Endothelial cell of umbilical vein (primary cell): ENCODE data around the gene C16orf78. TPM values are rescaled to one million over a fixed set of nuclear protein-coding genes. Genes with fewer than 3 reads are reported as not detected.

ENCODE experiments used
- BruUV-seq: library from RNA; stranded (reverse); fragments of 400-500 nt; replicated peaks from 2 replicates; lab custom pipeline; 2021; lab: Mats Ljungman, UMichigan
- CTCF ChIA-PET: fragments of 300-600, 350-600 bp; sonication (Branson Sonifier 250); formaldehyde crosslinking; loops from one replicate; lab custom pipeline; 2021; ENCODE audit warnings: antibody characterized with exemption, inconsistent platforms; lab: Charles Lee
- POLR2A ChIA-PET: fragments of 300-600, 350-600 bp; sonication (Branson Sonifier 250); formaldehyde crosslinking; loops from one replicate; lab custom pipeline; 2021; ENCODE audit warnings: antibody characterized with exemption, inconsistent platforms; lab: Charles Lee
- DNase-seq: peaks from one replicate; pipeline ENCODE4 v3.0.0-alpha.2; 2011; ENCODE audit warnings: low read depth, low spot score
- FAIRE-seq: peaks from 2 replicates; lab custom pipeline; 2011; peaks lifted over from hg19 to GRCh38; lab: Jason Lieb, UNC
- H2AFZ ChIP-seq: 2 replicates; pipeline ENCODE4 v1.6.0; 2012; ENCODE audit warnings: low read depth, low read length, control low read depth, inconsistent platforms
- H3K27ac ChIP-seq: 2 replicates; pipeline ENCODE4 v1.5.1; 2011; ENCODE audit warnings: low read depth, mild to moderate bottlenecking, control low read depth, low read length, moderate library complexity; ENCODE audit not compliant: insufficient read depth
- H3K27me3 ChIP-seq, 2 experiments: 2 replicates each; pipeline versions ENCODE4 v1.6.0 to v1.6.1; 2011; ENCODE audit warnings: low read length in 2 of 2, mixed read lengths in 1 of 2; ENCODE audit not compliant: control insufficient read depth in 2 of 2, insufficient read depth in 2 of 2
- H3K36me3 ChIP-seq, 2 experiments: 2 replicates in 1 of 2; 3 replicates in 1 of 2; pipeline ENCODE4 v1.5.1; 2011; ENCODE audit warnings: low read length in 2 of 2, mild to moderate bottlenecking in 1 of 2, moderate library complexity in 1 of 2; ENCODE audit not compliant: control insufficient read depth in 2 of 2, insufficient read depth in 2 of 2; ENCODE audit errors: extremely low read depth in 1 of 2
- H3K4me1 ChIP-seq: 3 replicates; pipeline ENCODE4 v1.5.1; 2011; ENCODE audit warnings: mild to moderate bottlenecking, low read length; ENCODE audit not compliant: control insufficient read depth, insufficient read depth; ENCODE audit errors: extremely low read depth
- H3K4me2 ChIP-seq: 2 replicates; pipeline ENCODE4 v1.6.1; 2011; ENCODE audit warnings: low read length, control low read depth, mixed read lengths; ENCODE audit not compliant: insufficient read depth
- H3K4me3 ChIP-seq, 3 experiments: fragments of 200-600 bp in 1 of 3; sonication (generic), shearing (Covaris generic) in 1 of 3; replicated peaks in 1 of 3; 2 replicates each; pipeline ENCODE4 v1.5.1; 2011 to 2016; ENCODE audit warnings: control low read depth in 3 of 3, low read length in 3 of 3, mild to moderate bottlenecking in 2 of 3, inconsistent platforms in 1 of 3, low read depth in 1 of 3, moderate library complexity in 1 of 3; ENCODE audit not compliant: insufficient read depth in 1 of 3
- H3K79me2 ChIP-seq: 2 replicates; pipeline ENCODE4 v1.6.0; 2012; ENCODE audit warnings: low read length, inconsistent platforms; ENCODE audit not compliant: control insufficient read depth, insufficient read depth
- H3K9ac ChIP-seq: replicated peaks from 2 replicates; pipeline ENCODE3; 2011; ENCODE audit warnings: low read length, control low read depth; ENCODE audit not compliant: insufficient read depth; ENCODE audit errors: extremely low read depth
- H3K9me1 ChIP-seq: replicated peaks from 3 replicates; pipeline ENCODE4 v1.6.0; 2011; ENCODE audit warnings: mild to moderate bottlenecking, low read length; ENCODE audit not compliant: control insufficient read depth, insufficient read depth; ENCODE audit errors: extremely low read depth
- H3K9me3 ChIP-seq: replicated peaks from 2 replicates; pipeline ENCODE4 v1.5.1; 2012; ENCODE audit warnings: low read length, inconsistent platforms; ENCODE audit not compliant: control insufficient read depth, insufficient read depth
- H4K20me1 ChIP-seq: replicated peaks from 2 replicates; pipeline ENCODE3; 2011; ENCODE audit warnings: mild to moderate bottlenecking, low read length; ENCODE audit not compliant: control insufficient read depth, insufficient read depth; ENCODE audit errors: extremely low read depth
- EZH2 ChIP-seq: IDR thresholded peaks from 2 replicates; pipeline ENCODE4 v1.6.1; 2012; ENCODE audit warnings: borderline replicate concordance, low read depth, mild to moderate bottlenecking, moderate library complexity, low read length, inconsistent platforms; ENCODE audit not compliant: severe bottlenecking
- FOS ChIP-seq: IDR thresholded peaks from 2 replicates; pipeline ENCODE4 v1.6.1; 2011; ENCODE audit warnings: mild to moderate bottlenecking, low read length, moderate library complexity, borderline replicate concordance; ENCODE audit not compliant: insufficient read depth
- GATA2 ChIP-seq: IDR thresholded peaks from 2 replicates; pipeline ENCODE4 v1.7.0; 2011; ENCODE audit warnings: low read depth, mild to moderate bottlenecking, moderate library complexity, mixed read lengths, low read length; ENCODE audit not compliant: insufficient read length, insufficient read depth
- JUN ChIP-seq: IDR thresholded peaks from 2 replicates; pipeline ENCODE4 v1.6.1; 2011; ENCODE audit warnings: borderline replicate concordance, low read depth; ENCODE audit not compliant: insufficient read length, insufficient read depth
- MYC ChIP-seq: IDR thresholded peaks from one replicate; pipeline ENCODE4 v1.6.1; 2011; ENCODE audit warnings: mild to moderate bottlenecking, low read depth, low read length
- POLR2A ChIP-seq: IDR thresholded peaks from 2 replicates; pipeline ENCODE4 v1.6.1; 2012; ENCODE audit warnings: low read depth, mild to moderate bottlenecking, control low read depth, low read length
- POLR2AphosphoS5 ChIP-seq: IDR thresholded peaks from 2 replicates; pipeline ENCODE4 v1.6.1; 2012; ENCODE audit warnings: low read depth, mild to moderate bottlenecking, control low read depth, low read length, moderate library complexity; ENCODE audit not compliant: insufficient read depth
- dilution Hi-C: fragments of 300-500 bp; cut with MboI; formaldehyde crosslinking; loops from one replicate; pipeline ENCODE4 v1.15.0; 2019; ENCODE audit warnings: low sequenced_read_pairs; ENCODE audit not compliant: extremely low pct_ligation_motif_present
- intact Hi-C: fragments of 100-400 bp; cut with micrococcal nuclease; formaldehyde crosslinking; loops from one replicate; pipeline ENCODE4 v1.10.0; 2022
- polyA plus RNA-seq, 4 experiments: library from polyadenylated mRNA; depleted of rRNA in 3 of 4; stranded (reverse) in 3 of 4; unstranded in 1 of 4; fragments of >200 nt; gene quantifications; 2 replicates each; pipeline versions ENCODE4 v1.2.1 to v1.2.3, GENCODE V29; 2011 to 2012; ENCODE audit warnings: missing spikeins in 1 of 4
- total RNA-seq: library from RNA; stranded (reverse); gene quantifications from 2 replicates; pipeline ENCODE4 v1.2.3, GENCODE V29; 2021
- TF ChIP-seq, protein P1 (sequence below): IDR thresholded peaks from 2 replicates; pipeline ENCODE4 v1.6.1; 2011; ENCODE audit not compliant: insufficient read depth, insufficient read length
- TF ChIP-seq, protein P2 (sequence below), 2 donors: IDR thresholded peaks; 1 replicate in 1 of 2; 2 replicates in 1 of 2; pipeline ENCODE4 v1.5.1; 2011; ENCODE audit warnings: low read length in 2 of 2, mild to moderate bottlenecking in 2 of 2, moderate library complexity in 2 of 2, control low read depth in 1 of 2, inconsistent platforms in 1 of 2, low read depth in 1 of 2; ENCODE audit not compliant: insufficient read depth in 1 of 2; ENCODE audit errors: extremely low read depth in 1 of 2

Gene C16orf78
- total and polyA plus RNA-seq, 2 donors (not counting 3 experiments of a cell fraction or from before 2014, with no cell fraction given): not detected

DNA sequence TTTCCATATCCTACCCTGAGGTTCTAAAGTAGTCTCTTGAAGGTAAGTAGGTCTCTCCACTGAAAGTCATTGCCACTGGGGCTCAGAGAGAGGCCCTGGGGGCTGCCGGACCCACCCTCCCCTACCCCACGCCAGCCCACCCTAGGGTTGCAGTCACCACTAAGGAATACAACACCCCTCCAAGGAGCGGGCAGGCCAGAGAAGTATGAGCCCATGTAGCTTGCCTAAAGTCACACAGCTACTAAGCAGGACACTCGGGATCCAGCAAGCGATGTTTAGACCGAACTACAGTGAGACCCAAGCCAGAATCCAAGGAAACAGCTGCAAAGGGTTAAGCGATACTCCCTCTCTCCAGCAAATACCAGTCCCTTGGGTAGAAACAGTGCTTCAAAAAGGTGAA lies 27.0 kb downstream of the C16orf78 start:
- no TSS peak for BruUV-seq
- H3K79me2 ChIP-seq: no peaks in the 10 kb centered on the region
- FAIRE-seq (no peak), DNase-seq (no peak)
- no peaks in the 10 kb centered on the region for H3K4me1 ChIP-seq
- H3K27ac ChIP-seq: no peak overlapping the region
- intact Hi-C loops: loop anchor here (10.0 kb wide), 1 partner anchor 354 kb away; no protein-coding TSS in a partner anchor
- no peaks in the 10 kb centered on the region for H4K20me1 ChIP-seq
- H3K9me3 ChIP-seq: no peaks in the 10 kb centered on the region
- CTCF ChIA-PET: no interaction called here
- H3K9me1 ChIP-seq: no peaks in the 10 kb centered on the region
- H3K36me3 ChIP-seq: no peaks in the 10 kb centered on the region
- H2AFZ ChIP-seq: no peak overlapping the region
- dilution Hi-C loops: no loop called here
- no peak overlapping the region for H3K9ac ChIP-seq
- POLR2A ChIA-PET: no interaction called here
- TF ChIP-seq FOS (no peak), POLR2A (no peak), EZH2 (no peak), MYC (no peak), GATA2 (no peak), POLR2AphosphoS5 (no peak), JUN (no peak)
- TF ChIP-seq, protein P1, sequence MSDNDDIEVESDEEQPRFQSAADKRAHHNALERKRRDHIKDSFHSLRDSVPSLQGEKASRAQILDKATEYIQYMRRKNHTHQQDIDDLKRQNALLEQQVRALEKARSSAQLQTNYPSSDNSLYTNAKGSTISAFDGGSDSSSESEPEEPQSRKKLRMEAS: no peak
- TF ChIP-seq, protein P2, sequence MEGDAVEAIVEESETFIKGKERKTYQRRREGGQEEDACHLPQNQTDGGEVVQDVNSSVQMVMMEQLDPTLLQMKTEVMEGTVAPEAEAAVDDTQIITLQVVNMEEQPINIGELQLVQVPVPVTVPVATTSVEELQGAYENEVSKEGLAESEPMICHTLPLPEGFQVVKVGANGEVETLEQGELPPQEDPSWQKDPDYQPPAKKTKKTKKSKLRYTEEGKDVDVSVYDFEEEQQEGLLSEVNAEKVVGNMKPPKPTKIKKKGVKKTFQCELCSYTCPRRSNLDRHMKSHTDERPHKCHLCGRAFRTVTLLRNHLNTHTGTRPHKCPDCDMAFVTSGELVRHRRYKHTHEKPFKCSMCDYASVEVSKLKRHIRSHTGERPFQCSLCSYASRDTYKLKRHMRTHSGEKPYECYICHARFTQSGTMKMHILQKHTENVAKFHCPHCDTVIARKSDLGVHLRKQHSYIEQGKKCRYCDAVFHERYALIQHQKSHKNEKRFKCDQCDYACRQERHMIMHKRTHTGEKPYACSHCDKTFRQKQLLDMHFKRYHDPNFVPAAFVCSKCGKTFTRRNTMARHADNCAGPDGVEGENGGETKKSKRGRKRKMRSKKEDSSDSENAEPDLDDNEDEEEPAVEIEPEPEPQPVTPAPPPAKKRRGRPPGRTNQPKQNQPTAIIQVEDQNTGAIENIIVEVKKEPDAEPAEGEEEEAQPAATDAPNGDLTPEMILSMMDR (IDR thresholded peaks at IDR 0.05; ENCODE audit: extremely low read depth in 1 of 2, insufficient read depth in 1 of 2, low read depth in 1 of 2, low read length in 2 of 2): no peak
- H3K27me3 ChIP-seq: no peaks in the 10 kb centered on the region
- H3K4me2 ChIP-seq: no peak overlapping the region
- H3K4me3 ChIP-seq: no peak overlapping the region
